ENCODE results near the gene EIF4E3.

GRCh38 chr3:71725271-71725991, at the start of gene EIF4E3:
- no peak for TF ChIP-seq ZNF565 (CRISPR knock-in tag; conservative IDR thresholded peaks at IDR 0.05; ENCODE audit: low read depth)
- TF ChIP-seq TOX (CRISPR knock-in tag; IDR thresholded peaks at IDR 0.05; ENCODE audit: borderline replicate concordance), result no peak
- no peak for TF ChIP-seq PATZ1 (CRISPR knock-in tag; IDR thresholded peaks at IDR 0.05; ENCODE audit: borderline replicate concordance)
- no peak for TF ChIP-seq CSDC2 (CRISPR knock-in tag; IDR thresholded peaks at IDR 0.05)
- no peak for TF ChIP-seq TSHZ2 (CRISPR knock-in tag; IDR thresholded peaks at IDR 0.05)
- no peak for TF ChIP-seq ARNTL (CRISPR knock-in tag; IDR thresholded peaks at IDR 0.05; ENCODE audit: borderline replicate concordance, low read depth)
